Immature natural killer cell (primary cell): Measurements from ENCODE around the gene CASP2. TPM values are rescaled to one million over a fixed set of nuclear protein-coding genes. Genes with fewer than 3 reads are reported as not detected.
A peak's percentile ranks its signal among the peaks of the same experiment; 100 is the strongest.

Experiments
- DNase-seq, 3 donors: peaks; one replicate each; pipeline ENCODE4 v3.0.0; 2022; ENCODE audit warnings: mixed read lengths in 1 of 3
- H3K27ac Mint-ChIP-seq, 6 donors: one replicate each; pipeline ENCODE4 v1.8.0; 2020; ENCODE audit warnings: mixed read lengths in 6 of 6, mild to moderate bottlenecking in 5 of 6, inconsistent platforms in 4 of 6, moderate library complexity in 3 of 6
- H3K27me3 Mint-ChIP-seq, 3 donors: one replicate each; pipeline ENCODE4 v1.8.0; 2020 to 2021; ENCODE audit warnings: low read depth in 3 of 3, mild to moderate bottlenecking in 3 of 3, mixed read lengths in 3 of 3, moderate library complexity in 3 of 3, inconsistent platforms in 1 of 3
- H3K36me3 Mint-ChIP-seq, 3 donors: one replicate each; pipeline ENCODE4 v1.8.0; 2020; ENCODE audit warnings: mixed read lengths in 3 of 3, inconsistent platforms in 2 of 3, mild to moderate bottlenecking in 2 of 3
- H3K4me1 Mint-ChIP-seq, 2 donors: one replicate each; pipeline ENCODE4 v1.8.0; 2020; ENCODE audit warnings: inconsistent platforms in 2 of 2, mild to moderate bottlenecking in 2 of 2, mixed read lengths in 2 of 2, moderate library complexity in 1 of 2
- H3K4me3 Mint-ChIP-seq, 5 donors: one replicate each; pipeline ENCODE4 v1.8.0; 2020; ENCODE audit warnings: mild to moderate bottlenecking in 5 of 5, mixed read lengths in 5 of 5, inconsistent platforms in 3 of 5, moderate library complexity in 3 of 5
- H3K9me3 Mint-ChIP-seq, 6 donors: one replicate each; pipeline ENCODE4 v1.8.0; 2020; ENCODE audit warnings: mild to moderate bottlenecking in 6 of 6, mixed read lengths in 6 of 6, inconsistent platforms in 4 of 6, moderate library complexity in 3 of 6
- polyA plus RNA-seq, 3 donors: library from polyadenylated mRNA; unstranded; fragments of 300-500 nt; fragmentation: Illumina TruSeq; gene quantifications; one replicate each; pipeline ENCODE4 v1.2.3, GENCODE V29; 2021

The CASP2 gene
- polyA plus RNA-seq, 3 donors from 2014 or later: 8.8 to 24.2 (median 9.8) TPM

GRCh38 chr7:143308632-143309031, 20.5 kb downstream of the CASP2 start:
- no peak overlapping the region for H3K4me3 Mint-ChIP-seq
- H3K27me3 Mint-ChIP-seq: peaks cover 1 to 3% (median 2%) of the 10 kb centered on the region in 3 donors
- DNase-seq: no peak
- H3K36me3 Mint-ChIP-seq: peaks cover 27 to 37% (median 34%) of the 10 kb centered on the region in 3 donors
- peaks cover 38 to 55% of the 10 kb centered on the region in 2 donors for H3K4me1 Mint-ChIP-seq
- H3K9me3 Mint-ChIP-seq: no peaks in the 10 kb centered on the region
- peak overlapping the region in 4 of 6 donors; percentile 63 to 76 (median 68) for H3K27ac Mint-ChIP-seq

DNA sequence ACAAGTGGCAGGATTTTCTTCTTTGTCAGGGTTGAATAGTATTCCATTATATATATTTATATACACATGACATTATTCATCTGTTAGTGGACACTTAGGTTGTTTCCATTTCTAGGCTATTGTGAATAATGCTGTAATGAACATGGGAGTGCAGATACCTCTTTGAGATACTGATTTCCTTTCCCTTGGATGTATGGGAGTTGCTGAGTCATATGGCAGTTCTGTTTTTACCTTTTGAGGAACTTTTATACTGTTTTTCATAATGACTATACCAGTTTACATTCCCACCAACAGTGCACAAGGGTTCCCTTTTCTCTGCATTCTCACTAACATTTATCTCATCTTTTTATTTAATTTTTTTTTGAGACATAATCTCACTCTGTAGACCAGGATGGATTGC, 26.0 kb downstream of the CASP2 start:
- no peak for DNase-seq
- H3K27me3 Mint-ChIP-seq: peaks cover 0 to 2% (median under 1%) of the 10 kb centered on the region in 3 donors
- no peak overlapping the region for H3K27ac Mint-ChIP-seq
- H3K9me3 Mint-ChIP-seq: no peaks in the 10 kb centered on the region
- peaks cover 0 to 3% (median 0%) of the 10 kb centered on the region in 3 donors for H3K36me3 Mint-ChIP-seq
- no peak overlapping the region for H3K4me3 Mint-ChIP-seq
- peaks cover 33% of the 10 kb centered on the region in 2 donors for H3K4me1 Mint-ChIP-seq

DNA sequence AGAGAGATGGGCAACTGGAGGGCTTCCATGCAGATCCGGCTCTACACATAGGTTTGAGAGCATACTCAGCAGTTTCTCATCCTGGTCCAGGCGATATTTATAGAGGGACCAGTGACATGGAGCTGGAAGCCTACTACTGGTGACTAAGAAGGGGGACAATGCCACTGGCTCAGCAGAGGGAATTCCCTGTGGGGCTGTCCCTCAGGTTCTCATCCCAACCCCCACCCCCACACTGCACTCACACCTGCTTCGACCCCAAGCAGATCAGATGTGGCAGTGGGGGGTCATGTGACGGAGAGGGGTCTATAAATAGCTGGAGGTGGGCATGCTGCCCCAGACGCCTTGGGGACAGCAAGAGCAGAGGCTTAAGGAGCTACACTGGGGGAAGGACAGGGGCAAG, 27.6 kb downstream of the CASP2 start, which contains the start of gene CLCN1:
Gene CLCN1 (plus strand): TSS at position 336 of the 400 bp plus-strand sequence. CDS start 102 bp downstream, outside the sequence.
- no peak within 1 kb of the TSS for H3K4me3 Mint-ChIP-seq
- no peaks in the 10 kb centered on the region for H3K9me3 Mint-ChIP-seq
- no peak within 1 kb of the TSS for H3K27ac Mint-ChIP-seq
- H3K27me3 Mint-ChIP-seq: peaks cover 1 to 5% (median 1%) of the 10 kb centered on the region in 3 donors
- H3K4me1 Mint-ChIP-seq: peaks cover 17 to 18% of the 10 kb centered on the region in 2 donors
- peaks cover 0 to 3% (median 0%) of the 10 kb centered on the region in 3 donors for H3K36me3 Mint-ChIP-seq
- no peak for DNase-seq

GRCh38 chr7:143316492-143316891, 28.3 kb downstream of the CASP2 start:
- Mint-ChIP-seq H3K27ac (no peak overlapping the region), H3K4me3 (no peak overlapping the region), H3K36me3 (no peaks in the 10 kb centered on the region), H3K9me3 (no peaks in the 10 kb centered on the region), H3K4me1 (peaks cover 10% of the 10 kb centered on the region in 2 donors), H3K27me3 (peaks cover 1 to 5% (median 1%) of the 10 kb centered on the region in 3 donors)
- no peak for DNase-seq

DNA sequence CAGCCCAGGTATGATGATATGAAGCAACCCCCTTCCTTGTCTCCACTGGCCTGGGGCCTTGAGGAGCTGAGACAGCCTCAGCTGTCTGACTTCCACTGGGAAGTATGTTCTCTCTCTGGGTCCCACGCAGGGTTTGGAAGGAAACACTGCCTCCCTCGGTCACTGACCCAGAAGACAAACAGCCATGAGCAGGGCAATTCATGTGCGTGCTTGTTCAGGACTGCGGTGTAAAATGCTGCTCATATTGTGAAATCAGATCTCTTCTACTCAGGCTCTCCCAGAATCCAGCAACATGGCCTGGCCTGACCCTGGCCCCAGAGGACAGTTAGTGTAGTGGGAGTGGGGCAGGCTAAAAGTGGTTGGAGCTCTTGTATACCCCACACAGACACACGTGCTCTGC, 30.5 kb downstream of the CASP2 start:
- Mint-ChIP-seq H3K9me3 (no peaks in the 10 kb centered on the region), H3K27ac (no peak overlapping the region), H3K4me1 (no peaks in the 10 kb centered on the region), H3K36me3 (no peaks in the 10 kb centered on the region), H3K4me3 (no peak overlapping the region), H3K27me3 (peaks cover 1 to 6% (median 1%) of the 10 kb centered on the region in 3 donors)
- DNase-seq: no peak

DNA sequence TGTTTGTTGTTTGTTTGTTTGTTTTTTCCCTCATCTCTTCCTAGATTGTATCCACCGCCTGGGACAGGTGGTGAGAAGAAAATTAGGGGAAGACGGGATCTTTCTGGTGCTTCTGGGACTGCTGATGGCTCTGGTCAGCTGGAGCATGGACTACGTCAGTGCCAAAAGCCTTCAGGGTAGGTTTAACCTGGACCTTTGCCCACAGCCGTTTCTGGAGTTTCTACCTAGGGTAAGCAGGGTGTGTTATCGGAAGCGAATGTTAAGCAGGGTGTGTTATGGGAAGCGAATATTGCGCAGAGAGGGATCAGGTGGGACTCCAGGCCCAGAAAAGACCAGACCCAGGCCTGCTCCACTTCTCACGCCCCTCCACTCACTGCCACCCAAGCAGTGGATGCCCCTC, 32.5 kb downstream of the CASP2 start:
- Mint-ChIP-seq H3K4me1 (peaks cover 10% of the 10 kb centered on the region in 2 donors), H3K4me3 (no peak overlapping the region), H3K27ac (no peak overlapping the region), H3K27me3 (peaks cover 1 to 6% (median 3%) of the 10 kb centered on the region in 3 donors), H3K9me3 (no peaks in the 10 kb centered on the region), H3K36me3 (no peaks in the 10 kb centered on the region)
- no peak for DNase-seq

GRCh38 chr7:143321242-143321641, 33.1 kb downstream of the CASP2 start:
- no peaks in the 10 kb centered on the region for H3K9me3 Mint-ChIP-seq
- peaks cover 1 to 6% (median 3%) of the 10 kb centered on the region in 3 donors for H3K27me3 Mint-ChIP-seq
- DNase-seq: no peak
- no peaks in the 10 kb centered on the region for H3K36me3 Mint-ChIP-seq
- H3K4me3 Mint-ChIP-seq: no peak overlapping the region
- peaks cover 13 to 14% of the 10 kb centered on the region in 2 donors for H3K4me1 Mint-ChIP-seq
- H3K27ac Mint-ChIP-seq: no peak overlapping the region

DNA sequence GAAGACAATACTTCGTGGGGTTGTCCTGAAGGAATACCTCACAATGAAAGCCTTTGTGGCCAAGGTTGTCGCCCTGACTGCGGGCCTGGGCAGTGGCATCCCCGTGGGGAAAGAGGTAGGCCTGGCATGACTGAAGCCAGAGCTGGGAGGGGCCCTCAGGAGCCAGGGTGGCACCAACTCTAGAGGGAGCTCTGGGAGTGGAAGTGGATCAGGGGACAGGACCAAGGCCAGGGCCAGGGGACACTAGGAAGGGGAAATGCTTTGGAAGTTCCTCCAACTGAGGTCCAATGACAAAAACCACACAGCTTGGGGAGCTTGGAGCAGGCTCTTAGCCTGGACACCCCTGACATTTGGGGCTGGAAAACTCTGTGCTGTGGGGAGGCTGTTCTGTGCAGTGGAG, 33.6 kb downstream of the CASP2 start:
- Mint-ChIP-seq H3K36me3 (no peaks in the 10 kb centered on the region), H3K4me3 (no peak overlapping the region), H3K27me3 (peaks cover 1 to 5% (median 3%) of the 10 kb centered on the region in 3 donors), H3K4me1 (peaks cover 13 to 15% of the 10 kb centered on the region in 2 donors), H3K9me3 (no peaks in the 10 kb centered on the region), H3K27ac (no peak overlapping the region)
- no peak for DNase-seq

DNA sequence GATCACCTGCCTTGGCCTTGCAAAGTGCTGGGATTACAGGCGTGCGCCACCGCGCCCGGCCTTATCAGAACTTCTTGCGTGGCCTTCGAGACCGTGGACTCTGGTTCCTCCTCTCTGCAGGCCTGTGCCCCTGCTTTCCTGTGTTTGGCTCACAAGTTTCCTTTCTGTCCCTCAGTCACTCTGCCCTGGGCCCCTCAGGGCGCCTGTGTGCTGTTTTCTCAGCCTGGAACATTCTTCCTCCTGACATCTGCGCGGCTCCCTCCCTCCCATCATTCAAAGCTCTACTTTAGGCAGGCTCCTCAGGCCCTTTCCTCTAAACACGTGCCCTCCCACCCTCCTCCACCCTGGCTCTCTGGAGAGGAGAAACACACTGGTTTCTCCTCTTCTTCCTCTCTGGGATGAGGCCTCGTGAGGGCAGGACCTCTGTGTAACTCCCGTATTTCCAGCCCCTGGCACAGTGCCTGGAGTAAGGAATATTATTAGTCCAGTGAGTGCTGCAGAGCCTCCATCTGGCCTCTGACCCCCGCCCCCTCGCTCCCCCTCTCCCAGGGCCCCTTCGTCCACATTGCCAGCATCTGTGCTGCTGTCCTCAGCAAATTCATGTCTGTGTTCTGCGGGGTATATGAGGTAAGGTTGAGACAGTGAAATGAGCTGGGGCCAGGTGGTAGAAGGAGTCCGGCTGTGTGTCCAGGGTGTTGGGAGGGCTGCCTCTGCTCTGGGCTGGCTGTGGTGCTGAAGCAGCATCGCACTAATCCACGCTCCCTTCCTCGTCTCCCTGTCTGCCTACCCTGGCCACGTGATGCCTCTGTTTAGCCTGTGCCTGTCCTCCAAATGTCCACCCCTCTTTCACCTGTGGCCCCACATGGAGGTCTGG, 34.8 kb downstream of the CASP2 start:
- no peaks in the 10 kb centered on the region for H3K36me3 Mint-ChIP-seq
- peaks cover 1 to 4% (median 3%) of the 10 kb centered on the region in 3 donors for H3K27me3 Mint-ChIP-seq
- peak overlapping the region in 1 of 6 donors; percentile 11 for H3K27ac Mint-ChIP-seq
- no peak overlapping the region for H3K4me3 Mint-ChIP-seq
- peaks cover 13 to 15% of the 10 kb centered on the region in 2 donors for H3K4me1 Mint-ChIP-seq
- no peak for DNase-seq
- no peaks in the 10 kb centered on the region for H3K9me3 Mint-ChIP-seq

- peaks cover 13 to 15% of the 10 kb centered on the region in 2 donors for H3K4me1 Mint-ChIP-seq
- H3K4me3 Mint-ChIP-seq: no peak overlapping the region
- peak overlapping the region in 1 of 6 donors; percentile 37 for H3K27ac Mint-ChIP-seq
These were observed 35.5 kb downstream of the CASP2 start for GRCh38 chr7:143323653-143324052.

GRCh38 chr7:143325240-143325639, 37.1 kb downstream of the CASP2 start:
- H3K27ac Mint-ChIP-seq: peak overlapping the region in 3 of 6 donors; percentile 34 to 89 (median 86)
- H3K4me1 Mint-ChIP-seq: peaks cover 13 to 15% of the 10 kb centered on the region in 2 donors
- H3K4me3 Mint-ChIP-seq: peak overlapping the region in 2 of 5 donors; percentile 22 to 54
- DNase-seq: no peak
- peaks cover 0 to 4% (median 4%) of the 10 kb centered on the region in 3 donors for H3K27me3 Mint-ChIP-seq
- H3K36me3 Mint-ChIP-seq: no peaks in the 10 kb centered on the region
- H3K9me3 Mint-ChIP-seq: no peaks in the 10 kb centered on the region

More at GRCh38 chr7:143323653-143324052, 35.5 kb downstream of the CASP2 start:
- no peak for DNase-seq
- no peaks in the 10 kb centered on the region for H3K9me3 Mint-ChIP-seq
- H3K27me3 Mint-ChIP-seq: peaks cover 1 to 4% (median 3%) of the 10 kb centered on the region in 3 donors
- no peaks in the 10 kb centered on the region for H3K36me3 Mint-ChIP-seq

DNA sequence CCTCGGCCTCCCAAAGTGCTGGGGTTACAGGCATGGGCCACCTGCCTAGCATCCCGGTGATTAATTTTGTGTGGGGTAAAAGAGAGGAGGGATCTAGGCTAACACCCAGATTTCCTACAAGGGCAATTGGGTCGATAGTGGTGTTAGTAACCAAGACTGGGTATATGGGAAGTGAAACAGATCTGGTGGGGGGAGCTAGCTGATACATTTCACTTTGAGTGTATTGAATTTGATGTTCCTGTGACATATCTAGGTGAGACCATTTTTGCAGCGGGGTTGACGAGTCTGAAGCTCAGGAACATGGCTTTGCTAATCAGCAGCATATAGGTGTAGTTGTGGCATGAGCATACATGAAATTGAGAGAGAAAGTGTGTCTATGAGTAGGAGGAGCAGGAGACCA, 39.8 kb downstream of the CASP2 start:
- H3K36me3 Mint-ChIP-seq: no peaks in the 10 kb centered on the region
- H3K4me1 Mint-ChIP-seq: peaks cover 13 to 15% of the 10 kb centered on the region in 2 donors
- peaks cover 0 to 6% (median 4%) of the 10 kb centered on the region in 3 donors for H3K27me3 Mint-ChIP-seq
- DNase-seq: no peak
- no peak overlapping the region for H3K4me3 Mint-ChIP-seq
- H3K27ac Mint-ChIP-seq: no peak overlapping the region
- no peaks in the 10 kb centered on the region for H3K9me3 Mint-ChIP-seq

DNA sequence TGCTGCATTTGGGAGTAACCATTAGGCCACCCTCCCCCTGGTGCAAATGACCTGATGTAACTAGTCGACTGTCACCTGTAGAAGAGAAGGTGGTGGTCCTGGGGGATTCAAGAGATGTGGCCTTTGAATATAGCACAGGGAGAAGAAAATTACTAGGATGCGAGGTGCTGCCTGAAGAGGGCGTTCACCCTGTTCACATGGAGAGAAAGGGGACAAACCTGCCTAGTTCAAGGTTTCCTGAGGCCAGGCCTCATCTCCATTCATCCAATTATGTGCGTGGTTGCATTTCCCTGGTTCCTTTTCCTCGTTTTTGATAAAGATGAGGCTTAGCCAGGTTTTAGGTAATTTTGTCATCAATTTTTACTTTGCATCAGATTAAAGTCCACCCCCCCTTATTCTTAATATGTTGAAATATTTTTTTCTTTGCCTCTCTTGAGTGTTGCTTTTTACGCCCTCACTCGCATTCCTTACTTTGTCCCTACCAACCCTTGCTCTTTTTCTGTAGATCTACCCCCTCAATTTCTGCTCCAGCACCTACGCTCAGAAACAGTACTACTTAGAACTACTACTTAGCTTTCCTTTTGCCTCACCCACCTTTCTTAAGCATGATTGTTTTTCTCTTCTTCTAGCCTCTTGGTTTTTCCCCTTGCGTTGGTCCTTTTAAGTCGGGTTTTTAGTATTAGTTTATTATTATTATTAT, 41.5 kb downstream of the CASP2 start:
- Mint-ChIP-seq H3K4me3 (no peak overlapping the region), H3K27ac (no peak overlapping the region)

More for the DNA sequence above, 41.5 kb downstream of the CASP2 start:
- H3K9me3 Mint-ChIP-seq: no peaks in the 10 kb centered on the region
- H3K27me3 Mint-ChIP-seq: peaks cover 0 to 6% (median 4%) of the 10 kb centered on the region in 3 donors
- H3K4me1 Mint-ChIP-seq: peaks cover 13 to 15% of the 10 kb centered on the region in 2 donors
- no peak for DNase-seq
- no peaks in the 10 kb centered on the region for H3K36me3 Mint-ChIP-seq
